NCI-H146 treated with DMSO at 0.1 percent for 48 hours (cell line): Measurements from ENCODE around the gene FOXK1.

Source experiments
- DNase-seq: peaks from one replicate; lab custom pipeline; 2025; ENCODE audit not compliant: unreplicated experiment; lab: John Stamatoyannopoulos, UW

FOXK1 gene

GRCh38 chr7:4763091-4763793 lies 81.1 kb downstream of the FOXK1 start:
- no peak for DNase-seq

GRCh38 chr7:4763794-4764185 lies 81.7 kb downstream of the FOXK1 start:
- no peak for DNase-seq

DNA sequence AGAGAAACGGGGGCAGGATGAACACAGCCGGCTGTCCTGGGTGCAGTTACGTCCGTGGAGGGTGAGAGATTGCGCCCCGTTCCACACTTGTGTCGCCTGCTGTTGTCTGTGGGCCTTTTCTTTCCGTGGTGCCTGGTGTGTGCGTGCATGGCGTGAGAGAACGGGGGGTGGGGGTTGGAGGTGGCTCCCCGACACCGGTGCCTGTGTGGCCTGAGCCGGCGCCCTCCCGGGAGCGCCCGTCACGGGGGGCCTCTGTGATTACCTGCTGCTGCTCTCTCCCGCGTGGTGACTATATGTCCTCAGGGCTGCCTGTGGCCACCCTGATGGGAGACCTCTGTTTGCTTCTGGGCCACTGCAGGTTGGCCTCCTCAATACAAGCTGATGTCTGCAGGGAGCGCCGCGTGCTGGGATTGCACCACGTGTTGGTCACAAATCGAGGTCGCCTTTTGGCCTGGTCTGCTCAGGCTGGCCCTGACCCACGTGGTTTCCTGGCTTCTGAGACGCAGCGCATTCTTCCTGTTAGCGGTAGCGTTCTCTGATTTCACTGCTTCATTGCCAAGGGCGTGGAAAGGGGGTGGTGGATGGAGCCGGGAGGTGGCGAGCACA lies 82.4 kb downstream of the FOXK1 start:
- DNase-seq, result no peak

DNA sequence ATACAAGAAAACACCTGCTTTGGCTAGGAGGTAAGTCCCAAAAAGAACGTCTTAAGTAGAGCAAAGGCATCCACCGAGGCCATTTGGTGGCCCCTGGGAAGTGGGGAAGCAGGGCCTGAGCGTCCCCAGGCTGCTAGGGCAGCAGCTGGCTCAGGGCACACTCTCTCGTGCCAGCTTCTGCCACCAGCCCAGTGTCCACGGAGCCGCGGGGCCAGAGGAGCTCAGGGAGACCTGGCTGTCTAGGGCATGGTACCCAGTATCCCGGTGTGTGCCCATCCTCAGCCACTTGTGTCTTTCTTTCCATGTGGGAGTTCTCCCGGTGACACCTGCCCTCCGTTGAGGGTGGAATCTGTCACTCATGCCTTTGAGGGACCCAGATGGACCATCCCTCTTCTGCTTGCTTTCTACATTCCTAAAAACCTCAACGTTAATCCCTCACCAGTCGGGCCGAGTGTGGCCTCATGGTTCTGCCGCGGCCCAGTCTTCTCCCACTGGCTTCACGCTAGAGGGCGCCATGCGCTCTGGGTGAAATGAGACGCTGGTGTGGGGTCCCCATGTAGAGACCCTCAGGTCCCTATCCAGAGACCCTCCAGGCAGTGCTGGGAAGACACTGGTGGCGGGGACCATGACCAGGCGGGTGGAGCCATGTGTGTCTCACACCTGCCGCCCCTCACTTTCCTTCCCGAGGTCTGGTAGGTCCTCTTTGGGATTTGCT lies 83.8 kb downstream of the FOXK1 start:
- DNase-seq, result no peak

- DNase-seq, result no peak
These were observed 84.8 kb downstream of the FOXK1 start for GRCh38 chr7:4766666-4767519.

DNA sequence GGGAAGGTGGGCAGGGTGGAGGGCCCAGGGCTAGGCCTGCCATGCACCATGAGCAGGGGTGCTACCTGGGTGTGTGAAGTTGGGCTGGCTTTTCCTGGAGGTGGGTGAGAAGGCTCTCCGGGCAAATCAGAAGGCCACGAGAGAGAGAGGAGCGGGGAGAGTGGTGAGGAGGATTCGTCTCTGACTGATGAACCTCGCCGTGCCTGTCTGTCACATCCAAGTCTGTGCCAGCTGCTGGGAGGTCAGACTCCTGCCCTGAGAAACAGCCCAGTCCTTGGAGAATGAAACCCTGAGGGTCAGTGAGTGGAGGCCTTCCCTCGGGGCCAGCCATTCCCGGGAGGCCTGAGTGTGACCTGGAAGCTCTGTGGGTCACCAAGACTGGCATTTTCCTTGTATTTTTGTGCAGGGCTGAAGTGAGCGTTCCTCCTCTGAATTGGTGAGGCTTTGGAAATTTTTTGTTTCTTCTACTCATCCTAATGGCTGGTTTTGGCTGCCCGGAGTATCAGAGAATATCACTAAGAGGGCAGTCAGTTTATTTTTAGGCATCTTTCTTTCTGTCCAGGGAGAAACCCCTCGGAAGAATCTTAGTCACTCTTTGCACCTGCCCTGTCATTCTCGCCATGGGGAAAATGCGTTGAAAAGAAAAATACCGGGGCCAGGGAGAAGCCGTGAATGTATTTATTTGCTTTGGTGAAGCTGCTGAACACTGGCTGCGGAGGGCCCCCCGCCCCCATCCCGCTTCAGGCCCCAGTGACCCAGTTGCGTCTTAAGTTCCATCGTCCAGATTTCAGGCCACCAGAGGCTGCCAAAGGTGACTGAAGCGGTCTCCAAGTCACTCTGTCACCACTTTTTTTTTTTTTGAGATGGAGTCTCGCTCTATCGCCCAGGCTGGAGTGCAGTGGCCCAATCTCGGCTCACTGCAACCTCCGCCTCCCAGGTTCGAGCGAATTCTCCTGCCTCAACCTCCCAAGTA lies 86.8 kb downstream of the FOXK1 start:
- no peak for DNase-seq

- peak; percentile 6 for DNase-seq
These were observed 87.7 kb downstream of the FOXK1 start for GRCh38 chr7:4769761-4770160.

- no peak for DNase-seq
These were observed 88.8 kb downstream of the FOXK1 start for GRCh38 chr7:4770886-4771285.

DNA sequence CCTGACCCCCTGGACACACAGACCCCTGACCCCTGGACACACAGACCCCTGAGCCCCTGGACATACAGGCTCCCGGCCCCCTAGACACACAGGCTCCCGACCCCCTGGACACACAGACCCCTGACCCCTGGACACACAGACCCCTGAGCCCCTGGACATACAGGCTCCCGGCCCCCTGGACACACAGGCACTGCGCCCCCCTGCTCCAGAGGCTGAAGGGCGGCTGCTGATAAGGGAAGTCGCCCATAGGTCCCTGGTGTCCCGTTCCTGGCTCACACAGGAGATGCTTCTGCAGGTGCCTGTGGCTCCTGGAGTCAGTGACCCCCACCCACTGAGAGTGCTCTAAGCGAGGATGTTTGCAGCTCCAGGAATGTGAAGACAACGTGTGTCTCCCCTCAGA lies 89.6 kb downstream of the FOXK1 start:
- DNase-seq, result no peak

GRCh38 chr7:4772306-4772705 lies 90.2 kb downstream of the FOXK1 start:
- no peak for DNase-seq

GRCh38 chr7:4774007-4774406 lies 91.9 kb downstream of the FOXK1 start:
- no peak for DNase-seq

DNA sequence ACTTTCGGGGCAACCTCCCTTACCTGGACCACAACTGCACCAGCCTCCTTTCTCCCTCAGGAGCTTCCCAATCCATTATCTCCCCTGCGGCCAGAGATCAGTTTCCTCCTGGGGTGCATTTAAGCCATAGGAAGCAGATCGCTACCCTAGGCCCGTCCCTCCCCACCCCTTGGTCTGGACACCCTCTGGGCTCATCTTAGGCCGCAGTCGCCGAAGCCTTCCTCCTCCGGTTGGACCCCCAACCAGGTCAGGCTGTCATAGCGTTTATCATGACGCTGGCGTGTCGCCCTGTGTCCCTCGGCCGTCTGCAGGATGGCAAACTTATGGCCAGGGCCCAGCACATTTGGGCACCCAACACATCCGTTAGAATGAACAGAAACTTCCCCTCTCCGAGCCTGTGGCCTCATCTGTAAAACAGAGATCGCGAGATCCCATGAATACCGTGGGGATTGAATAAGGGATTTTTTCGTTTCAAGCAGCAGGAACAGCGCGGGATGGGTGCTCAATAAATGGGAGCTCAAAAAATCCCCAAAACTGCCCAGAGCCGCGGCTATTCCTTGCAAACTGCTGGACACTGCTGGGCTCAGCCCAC lies 92.7 kb downstream of the FOXK1 start:
- no peak for DNase-seq

GRCh38 chr7:4775250-4775847 lies 93.3 kb downstream of the FOXK1 start, which contains the start of gene AP5Z1:
Gene AP5Z1 (plus strand): TSS chr7:4775623. CDS start chr7:4775716, 93 bp downstream.
- DNase-seq, result peak; percentile 80

GRCh38 chr7:4775848-4776623 lies 93.9 kb downstream of the FOXK1 start:
- DNase-seq, result no peak

DNA sequence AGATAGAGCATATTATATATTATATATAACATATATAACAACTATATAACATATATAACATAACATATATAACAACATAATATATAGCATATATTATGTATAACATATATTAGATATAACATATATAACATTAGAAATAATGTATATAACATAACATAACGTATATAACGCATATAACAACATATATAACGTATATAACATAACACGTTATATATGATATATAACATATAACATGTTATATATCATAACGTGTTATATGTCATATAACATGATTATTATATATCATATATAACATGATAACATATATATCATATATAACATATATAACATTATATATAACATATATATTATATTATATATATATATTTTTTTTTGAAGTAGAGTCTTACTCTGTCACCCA lies 97.0 kb downstream of the FOXK1 start:
- no peak for DNase-seq

DNA sequence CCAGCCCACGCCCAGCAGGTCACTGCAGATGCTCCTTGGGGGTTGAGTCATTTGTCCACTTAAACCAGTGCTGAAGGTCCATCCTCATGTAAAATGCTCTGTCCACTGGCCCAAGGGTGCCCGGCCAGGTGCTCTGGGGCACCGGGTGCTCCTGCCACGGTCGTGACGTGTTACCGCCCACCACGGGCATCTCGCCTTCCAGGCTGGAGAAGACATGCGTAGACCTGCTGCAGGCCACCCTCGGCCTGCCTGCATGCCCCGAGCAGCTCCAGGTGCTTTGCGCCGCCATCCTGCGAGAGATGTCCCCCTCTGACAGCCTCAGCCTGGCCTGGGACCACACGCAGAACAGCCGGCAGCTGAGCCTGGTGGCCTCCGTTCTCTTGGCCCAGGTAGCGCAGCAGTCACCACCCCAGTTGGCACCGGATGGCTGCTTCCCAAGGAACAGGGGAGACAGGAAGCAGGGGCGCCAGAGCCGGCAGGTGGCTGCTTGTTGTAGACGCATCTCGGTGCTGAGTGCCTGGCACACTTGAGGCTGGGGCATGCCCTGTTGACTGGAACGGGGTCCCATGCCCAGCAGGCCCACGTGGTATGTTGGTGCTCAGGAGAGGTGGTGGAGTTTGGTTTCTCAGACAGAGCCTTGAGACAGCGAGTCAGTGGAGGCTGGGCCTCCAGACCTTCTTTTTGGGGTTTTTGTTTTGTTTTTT lies 99.4 kb downstream of the FOXK1 start:
- DNase-seq, result no peak

- DNase-seq, result no peak
These were observed 100.5 kb downstream of the FOXK1 start for GRCh38 chr7:4782333-4783291.
